Gastroesophageal sphincter (tissue), 4 donors: ENCODE results near the gene ZNF106. TPM values are rescaled to one million over a fixed set of nuclear protein-coding genes. Genes with fewer than 3 reads are reported as not detected.

Experiments
- ATAC-seq: fragments of 150-250 bp; one replicate; pipeline ENCODE4 v1.9.1; 2016; ENCODE audit warnings: mild to moderate bottlenecking, moderate library complexity
- H3K27ac ChIP-seq, 4 donors: fragments of 200-600 bp; sonication (generic) in 3 of 4; 1 replicate in 3 of 4; 2 replicates in 1 of 4; pipeline ENCODE4 v1.5.1; 2016 to 2019
- H3K27me3 ChIP-seq: fragments of 200-600 bp; sonication (generic); one replicate; pipeline ENCODE4 v1.5.1; 2019
- H3K36me3 ChIP-seq, 2 donors: fragments of 200-600 bp; sonication (generic); one replicate each; pipeline ENCODE4 v1.5.1; 2019; ENCODE audit warnings: control low read depth in 1 of 2
- H3K4me1 ChIP-seq, 3 donors: fragments of 200-600 bp; sonication (generic); 1 replicate in 2 of 3; 2 replicates in 1 of 3; pipeline ENCODE4 v1.5.1; 2016 to 2019; ENCODE audit warnings: control low read depth in 2 of 3
- H3K4me3 ChIP-seq, 2 donors: fragments of 200-600 bp; sonication (generic); one replicate each; pipeline ENCODE4 v1.5.1; 2019; ENCODE audit warnings: mild to moderate bottlenecking in 1 of 2, moderate library complexity in 1 of 2
- H3K9me3 ChIP-seq, 3 donors: fragments of 200-600 bp; sonication (generic); one replicate each; pipeline ENCODE4 v1.5.1; 2017 to 2019; ENCODE audit warnings: control low read depth in 2 of 3
- CTCF ChIP-seq, 4 experiments: fragments of 200-600 bp in 2 of 4; fragments of 450-650 bp in 2 of 4; sonication (generic) in 1 of 4; IDR thresholded peaks; one replicate each; pipeline ENCODE4 v1.5.1; 2017 to 2019; ENCODE audit warnings: antibody characterized with exemption in 4 of 4, mild to moderate bottlenecking in 2 of 4, moderate library complexity in 2 of 4
- EP300 ChIP-seq: sonication (generic); formaldehyde crosslinking; IDR thresholded peaks from one replicate; pipeline ENCODE4 v1.6.1; 2017; ENCODE audit warnings: antibody characterized with exemption, mild to moderate bottlenecking
- POLR2A ChIP-seq, 2 donors: fragments of 450-650 bp; IDR thresholded peaks; one replicate each; pipeline ENCODE4 v1.6.1; 2017; ENCODE audit warnings: antibody characterized with exemption in 2 of 2, mild to moderate bottlenecking in 2 of 2, moderate library complexity in 1 of 2
- POLR2AphosphoS5 ChIP-seq: sonication (generic); formaldehyde crosslinking; IDR thresholded peaks from one replicate; pipeline ENCODE4 v1.6.1; 2017; ENCODE audit warnings: antibody characterized with exemption
- WGBS, 2 donors: methylation state at CpG; one replicate each; pipeline ENCODE4 v1.1.5; 2018; ENCODE audit warnings: low coverage in 1 of 2; 5-methylcytosine and 5-hydroxymethylcytosine counted together
- total RNA-seq, 4 donors: library from RNA; depleted of rRNA; stranded (reverse); fragments of >200 nt; gene quantifications; one replicate each; pipeline ENCODE4 v1.1.0, GENCODE V29; 2016

ZNF106 gene
- total RNA-seq, 4 donors from 2014 or later: 118 to 592 (median 369) TPM

- Histone ChIP-seq H3K27ac (no peak overlapping the region), H3K4me1 (peaks cover 0 to 7% (median 0%) of the 10 kb centered on the region in 3 donors), H3K9me3 (no peaks in the 10 kb centered on the region), H3K4me3 (no peak overlapping the region), H3K27me3 (no peaks in the 10 kb centered on the region), H3K36me3 (peaks cover 0 to 41% of the 10 kb centered on the region in 2 donors)
- ATAC-seq: no peak
- WGBS, 2 donors: 82% methylated on average over 3 of the region's 12 CpGs; no CpG with 5 or more reads in 1 of the 2 donors
- TF ChIP-seq EP300 (no peak), POLR2AphosphoS5 (no peak), POLR2A (IDR thresholded peaks at IDR 0.05) (no peak), CTCF (IDR thresholded peaks at IDR 0.05) (no peak)
These were observed 86.3 kb downstream of the ZNF106 start for GRCh38 chr15:42404461-42405235.

GRCh38 chr15:42403389-42403788 lies 87.6 kb downstream of the ZNF106 start:
- H3K9me3 ChIP-seq: no peaks in the 10 kb centered on the region
- no peak overlapping the region for H3K4me3 ChIP-seq
- H3K4me1 ChIP-seq: peaks cover 0 to 7% (median 0%) of the 10 kb centered on the region in 3 donors
- WGBS, 2 donors: 85 to 100% methylated on average over 1 to 4 of the region's 7 CpGs
- H3K27me3 ChIP-seq: no peaks in the 10 kb centered on the region
- H3K36me3 ChIP-seq: peaks cover 0 to 50% of the 10 kb centered on the region in 2 donors
- H3K27ac ChIP-seq: no peak overlapping the region
- TF ChIP-seq POLR2A (IDR thresholded peaks at IDR 0.05) (no peak), POLR2AphosphoS5 (no peak), CTCF (IDR thresholded peaks at IDR 0.05) (no peak), EP300 (no peak)
- no peak for ATAC-seq

GRCh38 chr15:42402455-42403205 lies 88.3 kb downstream of the ZNF106 start:
- H3K36me3 ChIP-seq: peaks cover 0 to 50% of the 10 kb centered on the region in 2 donors
- no peak for TF ChIP-seq EP300
- TF ChIP-seq POLR2AphosphoS5: no peak
- no peak for TF ChIP-seq POLR2A (IDR thresholded peaks at IDR 0.05)
- no peak for TF ChIP-seq CTCF (IDR thresholded peaks at IDR 0.05)
- H3K9me3 ChIP-seq: no peaks in the 10 kb centered on the region
- no peak overlapping the region for H3K4me3 ChIP-seq
- peaks cover 0 to 7% (median 0%) of the 10 kb centered on the region in 3 donors for H3K4me1 ChIP-seq
- 88 to 91% methylated on average over 4 to 12 of the region's 15 CpGs for WGBS, 2 donors
- no peak for ATAC-seq
- H3K27me3 ChIP-seq: no peaks in the 10 kb centered on the region
- H3K27ac ChIP-seq: no peak overlapping the region

- peaks cover 0 to 7% (median 0%) of the 10 kb centered on the region in 3 donors for H3K4me1 ChIP-seq
- no peaks in the 10 kb centered on the region for H3K9me3 ChIP-seq
- TF ChIP-seq CTCF (IDR thresholded peaks at IDR 0.05) (no peak), POLR2A (IDR thresholded peaks at IDR 0.05) (no peak), EP300 (no peak), POLR2AphosphoS5 (no peak)
- no peaks in the 10 kb centered on the region for H3K27me3 ChIP-seq
- WGBS, 2 donors: 87 to 100% methylated on average over 1 to 10 of the region's 24 CpGs
- peaks cover 0 to 56% of the 10 kb centered on the region in 2 donors for H3K36me3 ChIP-seq
- H3K4me3 ChIP-seq: no peak overlapping the region
- no peak for ATAC-seq
- H3K27ac ChIP-seq: no peak overlapping the region
These were observed 89.1 kb downstream of the ZNF106 start for GRCh38 chr15:42401544-42402454.
